ENCODE data around the gene RPL13.
"Not testable (repeated sequence)": the region's sequence is repeated elsewhere in the genome, so short reads cannot be mapped to it uniquely, and the experiment has no call there.

- TF ChIP-seq CTCF, POLR2A (IDR thresholded peaks at IDR 0.05): not testable (repeated sequence)
These were observed 27.2 kb downstream of the RPL13 start for GRCh38 chr16:89587676-89588075.

Measured in right lobe of liver (tissue), 4 donors.